ENCODE measurements around the gene SRC.

- no peak for TF ChIP-seq GATA3 (IDR thresholded peaks at IDR 0.05; ENCODE audit: low read depth, low read length)
- no peak for TF ChIP-seq GATA2 (IDR thresholded peaks at IDR 0.05; ENCODE audit: low read depth, low read length)
Measured at GRCh38 chr20:37442986-37443385, 97.0 kb downstream of the SRC start.

Data from SH-SY5Y (cell line).